ENCODE data around the gene IP6K3. TPM values are rescaled to one million over a fixed set of nuclear protein-coding genes. Genes with fewer than 3 reads are reported as not detected.

Gene IP6K3
- polyA plus RNA-seq, 3 donors from 2014 or later, result not detected

DNA sequence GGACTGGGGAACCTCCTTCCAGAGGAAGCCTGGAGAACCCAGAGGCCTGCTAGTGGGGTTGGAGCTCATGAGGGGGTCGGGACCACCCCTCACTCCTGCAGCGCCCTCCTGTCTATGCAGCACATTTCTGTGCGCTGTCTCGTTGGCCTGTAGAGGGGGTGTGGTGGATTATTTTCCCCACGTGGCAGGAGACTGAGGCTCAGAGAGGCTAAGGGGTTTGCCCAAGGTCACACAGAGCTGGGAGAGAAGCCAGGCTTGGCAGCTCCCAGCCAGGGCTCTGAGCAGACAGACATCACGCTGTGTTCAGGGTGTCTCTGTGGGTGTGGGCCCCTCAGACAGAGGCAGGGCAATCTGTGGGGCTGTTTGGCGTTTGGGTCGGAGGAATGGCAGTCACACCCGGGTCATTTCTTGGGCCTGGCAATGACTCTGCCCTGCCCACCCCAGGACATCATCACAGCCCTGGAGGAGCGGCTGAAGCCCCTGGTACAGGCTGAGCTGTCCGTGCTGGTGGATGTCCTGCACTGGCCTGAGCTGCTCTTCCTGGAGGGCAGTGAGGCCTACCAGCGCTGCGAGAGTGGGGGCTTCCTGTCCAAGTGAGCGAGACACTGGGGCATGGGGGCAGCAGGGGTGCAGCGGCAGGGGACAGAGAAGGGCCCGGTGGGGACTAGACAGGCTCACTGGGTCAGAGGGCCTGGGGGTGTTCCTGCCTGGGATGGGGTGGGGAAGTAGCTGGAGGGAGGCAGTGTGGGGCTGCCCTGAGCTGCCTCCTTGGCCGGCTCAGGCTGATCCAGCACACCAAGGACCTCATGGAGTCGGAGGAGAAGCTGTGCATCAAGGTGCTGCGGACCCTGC is 62.9 kb downstream of the IP6K3 start:
- no peak overlapping the region for H3K4me3 Mint-ChIP-seq

DNA sequence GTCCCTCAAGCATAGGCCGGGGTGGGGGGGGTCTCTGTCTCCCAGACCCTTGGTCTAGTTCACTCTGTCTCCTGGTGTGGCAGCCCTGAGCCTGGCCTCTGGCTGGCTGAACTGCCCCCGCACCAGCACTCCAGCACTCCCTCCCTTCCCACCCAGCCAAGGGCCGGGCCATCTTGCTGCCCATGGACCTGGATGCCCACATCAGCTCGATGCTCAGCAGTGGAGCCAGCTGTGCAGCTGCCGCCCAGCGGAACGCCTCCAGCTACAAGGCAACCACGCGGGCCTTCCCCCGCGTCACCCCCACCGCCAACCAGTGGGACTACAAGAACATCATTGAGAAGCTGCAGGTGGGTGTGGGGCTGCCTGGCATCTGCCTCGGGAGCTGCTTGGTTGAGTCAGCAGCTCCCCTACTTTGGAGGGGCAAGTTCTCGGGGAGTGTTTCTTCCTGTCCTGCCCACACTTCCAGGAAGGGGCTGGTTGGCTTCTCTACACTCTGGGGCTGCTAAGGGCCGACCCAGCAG is 63.6 kb downstream of the IP6K3 start:
- DNase-seq, result no peak
- Mint-ChIP-seq H3K27ac (no peak overlapping the region), H3K36me3 (peaks cover 12 to 40% (median 12%) of the 10 kb centered on the region in 3 donors), H3K4me1 (no peaks in the 10 kb centered on the region), H3K4me3 (no peak overlapping the region), H3K9me3 (no peaks in the 10 kb centered on the region), H3K27me3 (ENCODE audit: low read depth in 3 of 3) (peaks cover 0 to 5% (median 2%) of the 10 kb centered on the region in 3 donors)

More for the DNA sequence above, 62.9 kb downstream of the IP6K3 start:
- no peak for DNase-seq
- H3K9me3 Mint-ChIP-seq, result no peaks in the 10 kb centered on the region
- H3K27me3 Mint-ChIP-seq (ENCODE audit: low read depth in 3 of 3), result peaks cover 0 to 4% (median 2%) of the 10 kb centered on the region in 3 donors
- H3K36me3 Mint-ChIP-seq, result peaks cover 9 to 36% (median 12%) of the 10 kb centered on the region in 3 donors
- H3K4me1 Mint-ChIP-seq, result no peaks in the 10 kb centered on the region
- H3K27ac Mint-ChIP-seq, result no peak overlapping the region

- H3K36me3 Mint-ChIP-seq, result peaks cover 17 to 45% (median 19%) of the 10 kb centered on the region in 3 donors
- H3K4me3 Mint-ChIP-seq, result no peak overlapping the region
- no peaks in the 10 kb centered on the region for H3K9me3 Mint-ChIP-seq
- DNase-seq, result no peak
- H3K27ac Mint-ChIP-seq, result no peak overlapping the region
- H3K4me1 Mint-ChIP-seq, result no peaks in the 10 kb centered on the region
- peaks cover 2 to 5% (median 4%) of the 10 kb centered on the region in 3 donors for H3K27me3 Mint-ChIP-seq (ENCODE audit: low read depth in 3 of 3)
Observed at GRCh38 chr6:33682341-33682740, 64.4 kb downstream of the IP6K3 start.

DNA sequence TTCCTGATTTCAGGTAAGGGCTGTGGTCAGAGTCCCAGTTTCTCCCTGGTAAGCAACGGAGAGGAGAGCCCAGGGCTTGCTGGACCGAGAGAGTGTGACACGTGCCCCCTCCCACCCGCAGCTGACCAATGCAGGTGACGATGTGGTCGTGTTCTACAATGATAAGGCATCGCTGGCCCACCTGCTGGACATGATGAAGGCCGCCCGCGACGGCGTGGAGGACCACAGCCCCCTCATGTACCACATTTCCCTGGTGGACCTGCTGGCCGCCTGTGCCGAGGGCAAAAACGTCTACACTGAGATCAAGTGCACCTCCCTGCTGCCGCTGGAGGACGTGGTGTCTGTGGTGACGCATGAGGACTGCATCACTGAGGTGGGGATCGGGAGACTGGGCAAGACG is 66.9 kb downstream of the IP6K3 start:
- no peak for DNase-seq
- Mint-ChIP-seq H3K4me1 (no peaks in the 10 kb centered on the region), H3K27ac (no peak overlapping the region), H3K9me3 (no peaks in the 10 kb centered on the region), H3K4me3 (no peak overlapping the region), H3K36me3 (peaks cover 12 to 38% (median 13%) of the 10 kb centered on the region in 3 donors), H3K27me3 (ENCODE audit: low read depth in 3 of 3) (peaks cover 0 to 4% (median 3%) of the 10 kb centered on the region in 3 donors)

DNA sequence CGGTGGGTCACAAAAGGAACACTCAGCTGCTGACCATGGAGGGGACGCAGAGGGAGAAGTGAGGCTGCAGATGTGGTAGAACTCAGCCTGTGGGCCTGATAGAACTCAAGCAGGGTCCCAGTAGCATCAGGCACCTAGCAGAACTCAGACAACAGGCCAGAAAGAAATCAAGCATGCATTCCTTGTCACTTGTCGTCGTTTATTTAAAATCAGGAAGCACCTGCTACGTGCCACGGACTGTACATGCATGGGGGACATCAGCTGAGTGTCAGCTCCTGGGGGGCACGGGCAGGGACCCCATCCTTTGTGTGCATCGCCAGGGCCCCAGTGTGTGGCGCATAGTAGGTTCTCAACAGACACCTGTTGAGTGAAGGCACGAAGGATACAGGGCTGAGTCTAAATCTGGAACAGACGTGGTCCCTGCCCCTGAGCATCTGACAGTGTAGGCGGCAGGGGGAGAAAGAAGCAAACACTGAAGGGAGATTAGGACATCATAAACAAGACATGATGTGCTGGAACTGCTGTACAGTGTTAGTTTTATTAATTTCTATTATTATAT is 67.7 kb downstream of the IP6K3 start:
- no peaks in the 10 kb centered on the region for H3K4me1 Mint-ChIP-seq
- peaks cover 13 to 41% (median 16%) of the 10 kb centered on the region in 3 donors for H3K36me3 Mint-ChIP-seq
- H3K9me3 Mint-ChIP-seq, result no peaks in the 10 kb centered on the region
- H3K27ac Mint-ChIP-seq, result no peak overlapping the region
- H3K27me3 Mint-ChIP-seq (ENCODE audit: low read depth in 3 of 3), result peaks cover 0 to 4% (median 3%) of the 10 kb centered on the region in 3 donors
- H3K4me3 Mint-ChIP-seq, result no peak overlapping the region
- DNase-seq, result no peak

DNA sequence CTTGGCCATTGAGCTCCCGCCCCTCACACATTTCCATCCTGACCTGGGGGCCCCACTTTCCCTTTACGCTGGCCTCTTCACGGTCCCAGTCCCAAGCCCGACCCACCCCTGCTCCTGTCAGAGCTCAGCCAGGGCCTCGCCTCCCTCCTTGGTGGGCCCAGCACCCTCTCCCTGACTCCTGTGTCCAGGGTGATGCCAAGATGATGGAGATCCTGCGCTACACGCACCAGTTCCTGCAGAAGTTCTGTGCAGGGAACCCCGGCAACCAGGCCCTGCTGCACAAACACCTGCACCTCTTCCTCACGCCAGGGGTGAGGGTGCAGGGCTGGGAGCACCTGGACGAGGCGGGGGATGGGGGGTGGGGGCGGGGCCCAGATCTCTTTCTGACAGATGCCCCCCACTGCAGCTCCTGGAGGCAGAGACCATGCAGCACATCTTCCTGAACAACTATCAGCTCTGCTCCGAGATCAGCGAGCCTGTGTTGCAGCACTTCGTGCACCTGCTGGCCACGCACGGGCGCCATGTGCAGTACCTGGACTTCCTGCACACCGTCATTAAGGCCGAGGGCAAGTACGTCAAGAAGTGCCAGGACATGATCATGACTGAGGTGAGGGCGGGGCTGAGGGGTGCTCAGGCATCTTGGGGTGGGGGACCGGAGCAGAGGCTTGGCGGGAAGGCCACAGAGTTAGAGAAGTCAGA is 68.3 kb downstream of the IP6K3 start:
- Mint-ChIP-seq H3K4me3 (no peak overlapping the region), H3K4me1 (no peaks in the 10 kb centered on the region), H3K36me3 (peaks cover 13 to 41% (median 18%) of the 10 kb centered on the region in 3 donors), H3K27ac (peak overlapping the region in 1 of 6 donors; percentile 73), H3K27me3 (ENCODE audit: low read depth in 3 of 3) (peaks cover 0 to 4% (median 3%) of the 10 kb centered on the region in 3 donors), H3K9me3 (no peaks in the 10 kb centered on the region)
- no peak for DNase-seq

GRCh38 chr6:33677689-33678088 is 69.0 kb downstream of the IP6K3 start:
- H3K4me1 Mint-ChIP-seq, result no peaks in the 10 kb centered on the region
- no peak for DNase-seq
- no peaks in the 10 kb centered on the region for H3K9me3 Mint-ChIP-seq
- peak overlapping the region in 3 of 6 donors; percentile 31 to 73 (median 43) for H3K27ac Mint-ChIP-seq
- peaks cover 0 to 4% (median 3%) of the 10 kb centered on the region in 3 donors for H3K27me3 Mint-ChIP-seq (ENCODE audit: low read depth in 3 of 3)
- peaks cover 13 to 40% (median 20%) of the 10 kb centered on the region in 3 donors for H3K36me3 Mint-ChIP-seq
- H3K4me3 Mint-ChIP-seq, result no peak overlapping the region

GRCh38 chr6:33677143-33677660 is 69.5 kb downstream of the IP6K3 start:
- H3K9me3 Mint-ChIP-seq, result no peaks in the 10 kb centered on the region

DNA sequence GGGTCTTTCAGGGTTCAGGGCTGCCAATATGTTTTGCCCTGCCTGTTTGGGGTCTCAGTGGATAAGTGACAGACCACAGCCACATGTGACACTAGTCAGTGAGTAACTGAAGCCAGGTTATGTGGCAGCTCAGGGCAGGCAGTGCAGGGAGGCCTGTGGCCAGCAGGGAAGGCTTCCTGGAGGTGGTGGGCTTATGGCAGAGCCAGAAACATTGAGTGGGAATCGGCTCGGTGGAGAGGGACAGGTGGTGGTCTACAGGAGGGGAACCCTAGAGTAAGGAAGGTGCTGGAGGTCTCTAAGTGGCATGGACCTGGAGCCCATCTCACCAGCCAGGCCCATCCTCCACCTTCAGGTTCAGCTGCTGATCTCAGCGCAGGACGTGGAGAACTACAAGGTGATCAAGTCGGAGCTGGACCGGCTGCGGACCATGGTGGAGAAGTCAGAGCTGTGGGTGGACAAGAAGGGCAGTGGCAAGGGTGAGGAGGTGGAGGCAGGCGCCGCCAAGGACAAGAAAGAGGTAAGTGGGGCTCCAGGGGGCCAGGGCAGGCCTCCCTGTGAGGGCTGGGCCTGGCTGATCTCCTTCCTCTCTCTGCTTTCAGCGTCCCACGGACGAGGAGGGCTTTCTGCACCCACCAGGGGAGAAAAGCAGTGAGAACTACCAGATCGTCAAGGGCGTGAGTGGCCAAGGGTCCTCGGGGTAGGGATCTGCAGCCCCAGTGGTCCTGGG is 70.1 kb downstream of the IP6K3 start:
- Mint-ChIP-seq H3K4me1 (no peaks in the 10 kb centered on the region), H3K36me3 (peaks cover 16 to 38% (median 20%) of the 10 kb centered on the region in 3 donors), H3K9me3 (no peaks in the 10 kb centered on the region), H3K4me3 (no peak overlapping the region), H3K27ac (peak overlapping the region in 1 of 6 donors; percentile 12), H3K27me3 (ENCODE audit: low read depth in 3 of 3) (peaks cover 0 to 4% (median 3%) of the 10 kb centered on the region in 3 donors)
- DNase-seq, result no peak

More at GRCh38 chr6:33677143-33677660, 69.5 kb downstream of the IP6K3 start:
- DNase-seq, result no peak
- Mint-ChIP-seq H3K27me3 (ENCODE audit: low read depth in 3 of 3) (peaks cover 0 to 4% (median 3%) of the 10 kb centered on the region in 3 donors), H3K4me1 (no peaks in the 10 kb centered on the region), H3K27ac (peak overlapping the region in 1 of 6 donors; percentile 31), H3K4me3 (no peak overlapping the region), H3K36me3 (peaks cover 13 to 37% (median 20%) of the 10 kb centered on the region in 3 donors)

GRCh38 chr6:33675968-33676367 is 70.7 kb downstream of the IP6K3 start:
- Mint-ChIP-seq H3K9me3 (no peaks in the 10 kb centered on the region), H3K4me3 (no peak overlapping the region), H3K36me3 (peaks cover 12 to 34% (median 20%) of the 10 kb centered on the region in 3 donors), H3K4me1 (no peaks in the 10 kb centered on the region), H3K27ac (peak overlapping the region in 1 of 6 donors; percentile 12), H3K27me3 (ENCODE audit: low read depth in 3 of 3) (peaks cover 0 to 4% (median 3%) of the 10 kb centered on the region in 3 donors)
- no peak for DNase-seq

DNA sequence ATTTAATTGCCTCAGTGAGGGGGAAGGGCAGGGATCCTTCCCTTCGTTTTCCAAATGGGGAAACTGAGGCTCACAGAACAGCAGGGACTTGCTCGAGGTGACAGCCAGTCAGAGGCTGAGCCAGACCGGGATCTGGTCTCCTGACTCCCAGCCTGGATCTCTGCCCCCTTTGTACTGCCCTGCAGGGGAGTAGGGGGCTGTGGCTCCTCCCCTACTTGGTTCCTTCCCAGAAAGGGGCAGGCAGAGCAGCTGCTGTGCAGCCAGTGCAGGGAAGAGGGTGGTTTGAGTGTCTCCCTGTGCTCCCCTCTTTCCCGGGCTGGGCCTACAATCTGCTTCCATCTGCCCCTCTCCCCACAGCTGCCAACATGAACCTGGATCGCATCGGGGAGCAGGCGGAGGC is 72.9 kb downstream of the IP6K3 start:
- no peaks in the 10 kb centered on the region for H3K4me1 Mint-ChIP-seq
- H3K4me3 Mint-ChIP-seq, result no peak overlapping the region
- peaks cover 10 to 33% (median 19%) of the 10 kb centered on the region in 3 donors for H3K36me3 Mint-ChIP-seq
- H3K27me3 Mint-ChIP-seq (ENCODE audit: low read depth in 3 of 3), result peaks cover 0 to 4% (median 2%) of the 10 kb centered on the region in 3 donors
- DNase-seq, result no peak
- no peaks in the 10 kb centered on the region for H3K9me3 Mint-ChIP-seq
- no peak overlapping the region for H3K27ac Mint-ChIP-seq

DNA sequence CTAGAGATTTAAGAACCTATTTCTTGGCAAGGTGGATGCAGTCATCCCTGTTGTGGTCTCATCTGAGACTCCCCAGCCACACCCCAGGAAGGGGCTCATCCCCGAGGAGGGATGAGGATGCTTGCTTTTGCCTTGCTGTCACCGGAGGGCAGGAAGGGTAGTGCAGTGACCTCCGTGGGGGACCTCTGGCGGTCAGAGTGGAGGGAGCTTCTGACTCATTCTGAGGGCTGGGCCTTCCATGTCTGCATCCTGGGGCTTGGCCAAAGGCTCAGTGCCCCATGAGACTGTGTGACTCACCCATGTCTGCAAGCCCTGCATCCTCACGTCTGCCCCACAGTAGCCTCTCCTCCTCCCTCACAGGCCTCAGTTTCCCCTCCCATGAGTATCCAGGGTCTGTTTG is 73.9 kb downstream of the IP6K3 start:
- no peak overlapping the region for H3K4me3 Mint-ChIP-seq
- peaks cover 0 to 1% (median 0%) of the 10 kb centered on the region in 3 donors for H3K27me3 Mint-ChIP-seq (ENCODE audit: low read depth in 3 of 3)
- H3K36me3 Mint-ChIP-seq, result peaks cover 7 to 36% (median 20%) of the 10 kb centered on the region in 3 donors
- H3K4me1 Mint-ChIP-seq, result no peaks in the 10 kb centered on the region
- DNase-seq, result no peak
- no peaks in the 10 kb centered on the region for H3K9me3 Mint-ChIP-seq
- no peak overlapping the region for H3K27ac Mint-ChIP-seq

GRCh38 chr6:33671744-33672072 is 75.0 kb downstream of the IP6K3 start:
- no peak for DNase-seq
- H3K9me3 Mint-ChIP-seq, result no peaks in the 10 kb centered on the region
- peak overlapping the region in 2 of 6 donors; percentile 18 to 46 for H3K27ac Mint-ChIP-seq
- no peaks in the 10 kb centered on the region for H3K4me1 Mint-ChIP-seq
- peaks cover 4 to 34% (median 17%) of the 10 kb centered on the region in 3 donors for H3K36me3 Mint-ChIP-seq
- no peaks in the 10 kb centered on the region for H3K27me3 Mint-ChIP-seq (ENCODE audit: low read depth in 3 of 3)
- no peak overlapping the region for H3K4me3 Mint-ChIP-seq

All from immature natural killer cell (primary cell).